Activated CD8-positive, alpha-beta memory T cell treated with anti-CD3 and anti-CD28 coated beads, Interleukin-2, amount 50 U/mL, for 1 hour (primary cell): ENCODE data around the gene PGRMC1.
"Not testable (repeated sequence)": the region's sequence is repeated elsewhere in the genome, so short reads cannot be mapped to it uniquely, and the experiment has no call there.

ENCODE experiments used
- DNase-seq: peaks from one replicate; pipeline ENCODE4 v3.0.0-alpha.2; 2020; ENCODE audit errors: extremely low read depth

PGRMC1 gene

DNA sequence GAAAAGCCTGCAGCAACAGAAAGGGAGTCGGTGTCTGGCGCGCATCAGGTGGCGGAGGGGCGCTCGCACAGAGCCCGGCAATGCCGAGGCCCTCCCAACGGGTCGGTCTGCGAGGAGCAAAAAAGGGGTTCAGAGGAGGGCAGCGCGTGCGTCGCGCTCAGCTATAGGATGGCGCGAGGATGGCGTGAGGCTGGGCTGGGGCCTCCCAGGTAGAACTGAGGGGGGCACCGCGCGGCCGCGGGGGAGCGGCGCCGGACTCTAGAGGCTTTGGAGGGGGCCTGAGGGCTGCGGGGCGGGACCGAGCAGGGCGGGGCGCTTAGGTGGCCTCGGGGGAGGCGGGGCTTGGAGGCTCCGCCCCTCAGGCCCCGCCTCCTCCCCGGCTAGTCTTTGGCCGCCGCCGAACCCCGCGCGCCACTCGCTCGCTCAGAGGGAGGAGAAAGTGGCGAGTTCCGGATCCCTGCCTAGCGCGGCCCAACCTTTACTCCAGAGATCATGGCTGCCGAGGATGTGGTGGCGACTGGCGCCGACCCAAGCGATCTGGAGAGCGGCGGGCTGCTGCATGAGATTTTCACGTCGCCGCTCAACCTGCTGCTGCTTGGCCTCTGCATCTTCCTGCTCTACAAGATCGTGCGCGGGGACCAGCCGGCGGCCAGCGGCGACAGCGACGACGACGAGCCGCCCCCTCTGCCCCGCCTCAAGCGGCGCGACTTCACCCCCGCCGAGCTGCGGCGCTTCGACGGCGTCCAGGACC is at the start of gene PGRMC1:
Gene PGRMC1, plus strand, starts transcription at position 414 of the 751 bp plus-strand sequence. Its CDS starts 79 bp downstream, at position 493.
- peak; percentile 43 for DNase-seq

DNA sequence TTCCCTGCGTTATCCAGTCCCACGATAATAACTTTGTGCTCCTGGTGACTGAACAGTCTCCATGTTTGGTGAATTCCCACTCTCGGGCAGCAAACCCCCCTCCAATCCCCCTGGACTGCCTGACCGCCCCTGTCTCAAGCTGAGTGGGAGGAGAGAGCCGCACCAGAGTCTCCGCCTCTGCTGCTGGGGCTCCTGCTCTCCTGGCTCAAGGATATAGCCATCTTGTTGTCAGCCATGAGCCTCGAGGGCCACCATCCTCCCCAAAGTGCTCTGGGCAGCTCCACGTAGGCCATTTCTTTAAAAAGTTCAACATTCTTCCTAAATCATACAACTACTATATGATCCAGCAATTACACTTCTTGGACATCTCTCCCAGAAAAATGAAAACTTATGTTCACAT is 49.3 kb upstream of the PGRMC1 start:
- no peak for DNase-seq

GRCh38 chrX:119187298-119187697 is 48.8 kb upstream of the PGRMC1 start:
- DNase-seq, result no peak

DNA sequence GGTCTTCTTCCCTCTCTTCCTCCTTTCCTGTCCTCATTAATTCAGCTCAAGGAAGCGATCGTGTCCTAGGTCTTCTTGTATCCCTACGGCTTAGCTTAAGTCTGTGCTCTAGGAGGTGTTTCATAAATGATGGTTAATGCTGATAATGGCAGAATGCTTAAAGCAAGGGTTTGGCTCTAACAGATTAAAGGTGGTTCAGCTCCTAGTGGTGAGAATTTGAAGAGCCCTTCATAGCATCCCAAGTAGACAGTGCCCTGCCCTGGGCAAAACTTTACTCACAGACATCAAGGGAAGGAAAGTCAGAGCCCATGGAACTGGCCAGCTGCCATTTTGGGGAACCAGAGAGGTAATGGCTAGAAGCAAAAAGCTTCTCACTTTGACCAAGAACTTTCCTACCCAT is 47.0 kb upstream of the PGRMC1 start:
- no peak for DNase-seq

- no peak for DNase-seq
Observed at GRCh38 chrX:119189595-119189994, 46.5 kb upstream of the PGRMC1 start.

DNA sequence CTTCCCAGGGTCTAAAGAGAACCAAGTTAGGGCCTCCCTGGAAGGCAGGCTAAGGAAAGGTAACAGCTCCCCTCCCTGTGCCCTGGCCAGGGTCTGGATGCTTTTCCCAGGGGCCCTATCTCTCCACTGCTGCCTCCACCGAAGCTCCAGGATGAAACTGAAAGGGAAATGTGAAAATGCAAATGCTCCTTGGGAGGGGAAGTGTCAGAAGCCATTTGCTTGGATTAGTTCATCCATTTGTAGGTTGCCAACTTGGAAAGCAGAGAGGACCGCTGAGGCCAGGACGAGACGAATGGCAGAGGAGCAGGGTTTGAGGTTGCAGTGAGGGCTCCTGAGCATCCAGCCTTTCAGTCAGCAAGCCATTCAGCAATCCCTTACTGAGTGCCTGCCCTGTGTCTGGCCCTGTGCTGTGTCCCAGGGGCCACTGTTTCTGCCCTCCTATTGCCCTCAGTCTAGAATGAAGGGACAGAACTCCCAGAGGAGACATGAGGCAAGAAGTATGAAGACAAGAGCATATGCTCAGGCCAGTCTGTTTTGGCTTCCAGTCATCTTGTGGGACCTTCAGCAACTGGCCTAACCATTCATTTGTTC is 45.9 kb upstream of the PGRMC1 start:
- DNase-seq, result no peak

DNA sequence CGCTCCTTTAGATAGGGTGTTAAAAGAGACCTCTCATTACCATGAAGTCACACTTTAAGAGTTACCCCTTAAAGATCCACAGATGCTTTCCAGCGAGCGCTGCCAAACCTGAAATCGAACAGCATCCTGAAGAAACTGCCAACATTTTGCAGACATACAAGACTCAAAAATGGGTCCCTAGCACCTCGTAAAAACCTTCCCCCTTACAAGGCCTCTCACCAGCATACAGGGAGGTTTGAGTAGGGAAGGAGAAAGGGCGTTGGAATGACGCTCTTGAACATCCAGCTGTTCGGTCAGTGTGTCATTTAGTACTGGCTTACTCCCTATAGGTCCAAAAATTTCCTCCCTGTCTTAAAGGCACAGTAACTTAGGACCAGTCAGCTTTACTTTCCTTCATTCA is 45.3 kb upstream of the PGRMC1 start:
- no peak for DNase-seq

DNA sequence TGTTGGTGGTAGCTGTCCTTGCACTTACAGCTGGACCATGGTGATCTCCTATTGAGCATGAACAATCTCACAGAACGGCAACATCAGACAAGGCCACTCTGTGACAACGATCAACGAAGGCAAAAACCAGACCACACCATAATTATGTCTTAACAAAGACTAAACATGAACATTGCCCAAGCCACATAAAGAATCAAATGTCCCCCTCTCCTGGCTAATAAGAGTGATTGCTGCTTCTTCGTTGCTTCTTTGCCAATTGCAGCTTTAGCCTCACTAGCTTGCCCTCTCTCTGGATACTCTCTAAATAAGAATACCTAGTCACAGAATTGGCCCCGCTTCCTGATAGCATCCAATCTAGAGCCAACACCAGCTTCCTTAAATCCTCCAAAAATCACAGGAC is 41.5 kb upstream of the PGRMC1 start:
- DNase-seq, result no peak

- DNase-seq, result no peak
Observed at GRCh38 chrX:119201570-119201969, 34.5 kb upstream of the PGRMC1 start.

- no peak for DNase-seq
Observed at GRCh38 chrX:119206203-119206602, 29.9 kb upstream of the PGRMC1 start.

- DNase-seq, result not testable (repeated sequence)
Observed at GRCh38 chrX:119207483-119207882, 28.6 kb upstream of the PGRMC1 start.

DNA sequence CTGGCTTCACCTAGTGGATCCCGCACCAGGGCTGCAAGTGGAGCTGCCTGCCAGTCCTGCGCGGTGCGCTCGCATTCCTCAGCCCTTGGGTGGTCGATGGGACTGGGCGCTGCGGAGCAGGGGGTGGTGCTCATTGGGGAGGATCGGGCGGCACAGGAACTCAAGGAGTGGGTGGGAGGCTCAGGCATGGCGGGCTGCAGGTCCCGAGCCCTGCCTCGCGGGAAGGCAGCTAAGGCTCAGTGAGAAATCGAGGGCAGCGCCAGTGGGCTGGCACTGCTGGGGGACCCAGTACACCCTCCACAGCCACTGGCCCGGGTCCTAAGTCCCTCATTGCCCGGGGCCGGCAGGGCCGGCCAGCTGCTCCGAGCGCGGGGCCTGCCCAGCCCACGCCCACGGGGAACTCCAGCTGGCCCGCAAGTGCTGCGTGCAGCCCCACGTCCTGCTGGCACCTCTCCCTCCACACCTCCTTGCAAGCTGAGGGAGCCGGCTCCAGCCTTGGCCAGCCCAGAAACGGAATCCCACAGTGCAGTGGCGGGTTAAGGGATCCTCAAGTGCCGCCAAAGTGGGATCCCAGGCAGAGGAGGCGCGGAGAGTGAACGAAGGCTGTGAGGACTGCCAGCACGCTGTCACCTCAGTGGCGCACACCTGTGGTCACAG is 27.6 kb upstream of the PGRMC1 start:
- DNase-seq, result no peak

GRCh38 chrX:119210931-119211648 is 25.0 kb upstream of the PGRMC1 start:
- not testable (repeated sequence) for DNase-seq

- DNase-seq, result no peak
Observed at GRCh38 chrX:119211649-119212014, 24.5 kb upstream of the PGRMC1 start.

DNA sequence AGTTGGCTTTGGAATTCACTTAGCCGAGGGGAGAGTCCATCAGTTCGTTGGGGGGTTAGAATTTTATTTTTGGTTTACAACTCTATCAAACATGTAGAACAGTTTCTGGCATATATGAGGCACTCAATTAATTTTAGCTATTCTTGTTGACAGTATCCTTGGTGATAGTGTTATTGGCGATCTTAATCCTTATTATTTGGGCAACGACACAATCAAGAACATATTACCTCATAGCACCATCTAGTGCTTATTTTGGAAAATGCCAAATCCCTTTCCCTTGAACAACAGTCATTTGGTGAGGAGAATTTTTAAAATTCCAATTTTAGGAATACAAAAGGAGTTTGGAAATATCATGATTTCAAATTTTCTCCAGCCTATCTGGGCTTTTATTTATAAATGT is 17.9 kb upstream of the PGRMC1 start:
- DNase-seq, result no peak

DNA sequence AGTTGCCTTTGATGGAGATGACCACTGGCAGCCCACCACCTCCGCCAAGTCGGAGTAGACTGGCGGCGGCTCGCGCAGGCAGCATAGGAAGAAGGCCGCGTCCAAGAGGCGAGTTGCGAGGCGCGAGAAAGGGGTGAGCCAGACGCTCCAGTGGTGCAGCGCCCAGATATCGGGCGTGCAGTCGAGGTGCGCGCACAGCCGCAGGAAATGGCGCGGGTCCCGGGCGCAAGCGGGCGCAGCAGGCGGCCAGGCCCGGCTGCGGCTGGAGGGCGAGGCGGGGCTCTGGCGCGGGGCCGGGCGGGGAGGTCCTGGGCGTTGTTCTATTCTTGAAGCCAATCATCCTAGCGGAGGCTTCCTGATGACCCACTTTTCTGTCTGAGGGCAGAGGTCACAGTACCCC is 13.2 kb upstream of the PGRMC1 start:
- DNase-seq, result no peak

- no peak for DNase-seq
Observed at GRCh38 chrX:119223783-119224182, 12.3 kb upstream of the PGRMC1 start.

DNA sequence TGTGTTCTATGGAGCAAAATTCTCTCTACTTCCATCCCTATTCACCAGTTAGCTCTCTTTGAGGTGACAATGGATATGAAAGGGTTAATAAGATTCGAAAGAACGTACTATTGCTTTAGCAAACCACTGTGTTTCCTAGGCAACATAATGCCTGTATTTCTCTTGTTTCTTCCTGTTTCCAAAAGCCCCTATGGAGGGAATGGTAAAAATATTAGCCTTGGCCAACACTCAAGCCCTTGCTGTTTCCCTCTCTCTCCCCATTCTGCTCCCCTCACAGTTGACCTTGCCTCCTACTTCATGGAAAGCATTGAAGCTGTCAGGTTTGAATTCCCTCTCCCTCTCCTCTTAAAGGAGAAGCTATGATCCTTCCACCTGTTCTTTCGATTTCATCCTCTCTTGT is 9.6 kb upstream of the PGRMC1 start:
- no peak for DNase-seq

GRCh38 chrX:119228512-119229252 is 7.4 kb upstream of the PGRMC1 start:
- no peak for DNase-seq

DNA sequence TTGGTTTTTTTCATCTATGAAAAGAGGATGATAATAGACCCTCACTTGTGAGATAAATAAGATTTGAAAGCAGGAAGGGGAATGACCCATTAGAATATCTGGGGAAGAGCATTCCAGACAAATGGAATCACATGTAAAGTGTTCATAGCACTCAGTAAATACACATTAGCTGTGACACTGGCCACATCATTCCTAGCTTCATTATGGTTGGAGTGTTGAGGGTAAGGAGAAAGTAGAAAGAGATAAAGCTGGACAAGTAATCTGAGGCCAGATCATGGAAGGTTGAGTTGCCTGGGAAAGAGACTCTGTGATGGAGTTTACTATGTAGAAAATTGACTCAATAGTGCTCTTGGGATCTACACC is 6.9 kb upstream of the PGRMC1 start:
- DNase-seq, result no peak

DNA sequence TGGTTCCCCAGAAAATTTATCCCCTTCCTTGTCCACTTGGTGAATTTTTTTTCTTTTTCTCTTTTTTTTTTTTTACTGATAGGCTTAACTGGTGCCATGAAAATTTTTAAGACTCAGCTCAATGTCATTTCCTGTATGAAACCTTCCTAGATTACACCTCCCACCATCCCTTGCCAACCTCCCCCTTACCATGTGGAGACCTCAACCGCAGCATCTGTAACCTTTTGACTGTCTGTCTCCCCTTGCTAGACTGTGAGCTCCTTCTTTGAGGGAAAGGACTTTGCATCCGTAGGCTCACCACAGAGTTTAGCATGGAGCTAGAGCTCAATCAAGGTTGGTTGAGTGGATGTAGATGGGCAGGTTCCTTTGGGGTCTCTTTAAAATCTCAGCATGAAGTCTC is 5.2 kb upstream of the PGRMC1 start:
- no peak for DNase-seq

GRCh38 chrX:119231936-119232445 is 4.1 kb upstream of the PGRMC1 start:
- DNase-seq, result no peak
